NB4 (cell line): ENCODE results near the gene HAPLN2.

Experiments used
- DNase-seq: peaks from one replicate; pipeline ENCODE4 v3.0.0; 2010; ENCODE audit warnings: low read depth
- H3K4me3 ChIP-seq: one replicate; pipeline ENCODE4 v1.5.1; 2011; ENCODE audit warnings: mild to moderate bottlenecking, low read depth, low read length, moderate library complexity
- CTCF ChIP-seq: IDR thresholded peaks from one replicate; pipeline ENCODE4 v1.5.1; 2012; ENCODE audit warnings: low read depth, low read length
- MAX ChIP-seq: IDR thresholded peaks from 2 replicates; pipeline ENCODE4 v1.6.1; 2011; ENCODE audit warnings: low read depth, low read length
- MYC ChIP-seq: IDR thresholded peaks from 2 replicates; pipeline ENCODE4 v1.6.1; 2011; ENCODE audit warnings: low read depth, low read length
- POLR2A ChIP-seq: IDR thresholded peaks from 2 replicates; pipeline ENCODE4 v1.6.1; 2011; ENCODE audit warnings: mild to moderate bottlenecking; ENCODE audit not compliant: insufficient read length; ENCODE audit errors: extremely low read depth

The HAPLN2 gene

GRCh38 chr1:156654700-156655099 lies 35.5 kb downstream of the HAPLN2 start:
- DNase-seq, result no peak
- no peak for TF ChIP-seq POLR2A
- TF ChIP-seq MAX, result no peak
- no peak for TF ChIP-seq CTCF
- TF ChIP-seq MYC, result no peak
- H3K4me3 ChIP-seq, result no peak overlapping the region

GRCh38 chr1:156655151-156655903 lies 36.1 kb downstream of the HAPLN2 start:
- no peak for DNase-seq
- H3K4me3 ChIP-seq, result no peak overlapping the region
- no peak for TF ChIP-seq CTCF
- no peak for TF ChIP-seq POLR2A
- no peak for TF ChIP-seq MAX
- no peak for TF ChIP-seq MYC

- TF ChIP-seq CTCF (no peak), MYC (no peak), POLR2A (no peak), MAX (no peak)
- H3K4me3 ChIP-seq, result no peak overlapping the region
- no peak for DNase-seq
Measured at GRCh38 chr1:156655904-156656516, 36.8 kb downstream of the HAPLN2 start.

- TF ChIP-seq POLR2A, result no peak
- peak; percentile 86 for TF ChIP-seq CTCF
- TF ChIP-seq MAX, result peak; percentile 39; the same call in 1 of the 2 replicates
- peak; percentile 55 for DNase-seq
- H3K4me3 ChIP-seq, result no peak overlapping the region
Measured at GRCh38 chr1:156656806-156657740, 37.9 kb downstream of the HAPLN2 start.

GRCh38 chr1:156657741-156658319 lies 38.6 kb downstream of the HAPLN2 start:
- DNase-seq, result no peak
- H3K4me3 ChIP-seq, result no peak overlapping the region
- TF ChIP-seq MAX (no peak), POLR2A (no peak), CTCF (no peak), MYC (no peak)
